GM12878 (cell line): ENCODE results near the gene ZNF892. TPM values are rescaled to one million over a fixed set of nuclear protein-coding genes. Genes with fewer than 3 reads are reported as not detected.
A peak's percentile ranks its signal among the peaks of the same experiment; 100 is the strongest.

Experiments
- ATAC-seq: fragments of 200-7000 bp; cut with Tn5 transposase; 3 replicates; pipeline ENCODE4 v1.9.1; 2020; ENCODE audit warnings: mild to moderate bottlenecking, moderate library complexity
- BruUV-seq: library from RNA; stranded (reverse); fragments of 400-500 nt; replicated peaks from 2 replicates; lab custom pipeline; 2021; lab: Mats Ljungman, UMichigan
- CTCF ChIA-PET: fragments of 300-600 bp; sonication (Branson Sonifier 250); formaldehyde crosslinking; extraction: SDS; loops from one replicate; lab custom pipeline; 2021; ENCODE audit warnings: inconsistent platforms; lab: Yijun Ruan, JAX
- POLR2A ChIA-PET: fragments of 350-600 bp; formaldehyde crosslinking; extraction: SDS; loops from one replicate; lab custom pipeline; 2021; ENCODE audit warnings: inconsistent platforms; lab: Charles Lee
- RAD21 ChIA-PET: fragments of 300-600 bp; sonication (Branson Sonifier 250); formaldehyde crosslinking; loops from one replicate; lab custom pipeline; 2023; ENCODE audit warnings: antibody characterized with exemption; ENCODE audit not compliant: unreplicated experiment; lab: Charles Lee
- SMC1A ChIA-PET: fragments of 300-600 bp; sonication (Branson Sonifier 250); formaldehyde crosslinking; loops from one replicate; lab custom pipeline; 2023; ENCODE audit not compliant: unreplicated experiment, uncharacterized antibody; lab: Charles Lee
- DNase-seq: peaks from one replicate; pipeline ENCODE4 v3.0.0-alpha.2; 2011; ENCODE audit warnings: low read depth, low spot score
- FAIRE-seq: peaks from 3 replicates; lab custom pipeline; 2011; peaks lifted over from hg19 to GRCh38; lab: Jason Lieb, UNC
- H2AFZ ChIP-seq: 2 replicates; pipeline ENCODE4 v1.6.0; 2011; ENCODE audit warnings: low read depth, low read length, control low read depth; ENCODE audit not compliant: control insufficient read depth
- H3K27ac ChIP-seq: 2 replicates; pipeline ENCODE4 v1.5.1; 2011; ENCODE audit warnings: control low read depth; ENCODE audit not compliant: control insufficient read depth, insufficient read depth
- H3K27me3 ChIP-seq, 2 experiments: replicated peaks in 1 of 2; 2 replicates each; pipeline versions ENCODE4 v1.6.0 to v1.6.1; 2011; ENCODE audit warnings: low read length in 1 of 2; ENCODE audit not compliant: control insufficient read depth in 2 of 2, insufficient read depth in 2 of 2
- H3K36me3 ChIP-seq, 2 experiments: 2 replicates each; pipeline ENCODE4 v1.5.1; 2011; ENCODE audit warnings: low read length in 1 of 2; ENCODE audit not compliant: control insufficient read depth in 2 of 2, insufficient read depth in 2 of 2
- H3K4me1 ChIP-seq: 2 replicates; pipeline ENCODE4 v1.6.1; 2011; ENCODE audit warnings: mild to moderate bottlenecking, low read length, moderate library complexity, mixed read lengths; ENCODE audit not compliant: control insufficient read depth, insufficient read depth
- H3K4me2 ChIP-seq: 2 replicates; pipeline ENCODE4 v1.6.0; 2011; ENCODE audit warnings: control low read depth; ENCODE audit not compliant: control insufficient read depth, insufficient read depth
- H3K4me3 ChIP-seq: fragments of 200-600 bp; sonication (generic); 2 replicates; pipeline ENCODE4 v1.5.1; 2016
- H3K79me2 ChIP-seq: 2 replicates; pipeline ENCODE4 v1.6.0; 2011; ENCODE audit warnings: low read length; ENCODE audit not compliant: control insufficient read depth, insufficient read depth
- H3K9ac ChIP-seq: 2 replicates; pipeline ENCODE4 v1.8.0; 2011; ENCODE audit warnings: low read length, control low read depth, mixed read lengths; ENCODE audit not compliant: control insufficient read depth, insufficient read depth
- H3K9me3 ChIP-seq: replicated peaks from 3 replicates; pipeline ENCODE4 v1.5.1; 2011; ENCODE audit warnings: mild to moderate bottlenecking, low read length; ENCODE audit not compliant: control insufficient read depth, insufficient read depth
- H4K20me1 ChIP-seq: 2 replicates; pipeline ENCODE4 v1.6.0; 2011; ENCODE audit not compliant: control insufficient read depth, insufficient read depth
- BCL11A ChIP-seq: IDR thresholded peaks from 2 replicates; pipeline ENCODE4 v1.6.1; 2011; ENCODE audit warnings: low read depth, low read length
- IKZF2 ChIP-seq, 2 experiments: fragments of 450-650 bp; IDR thresholded peaks; 2 replicates each; pipeline ENCODE4 v1.6.1; 2017; ENCODE audit warnings: mild to moderate bottlenecking in 2 of 2, moderate library complexity in 2 of 2
- PAX8 ChIP-seq: fragments of 450-650 bp; IDR thresholded peaks from 2 replicates; pipeline ENCODE4 v1.6.1; 2017; ENCODE audit warnings: mild to moderate bottlenecking, moderate library complexity
- PML ChIP-seq: IDR thresholded peaks from 2 replicates; pipeline ENCODE4 v1.6.1; 2012; ENCODE audit warnings: low read length, inconsistent platforms
- POU2F2 ChIP-seq: IDR thresholded peaks from 3 replicates; pipeline ENCODE4 v1.6.1; 2011; ENCODE audit warnings: low read depth, mild to moderate bottlenecking, low read length, borderline replicate concordance
- SMC3 ChIP-seq: IDR thresholded peaks from 2 replicates; pipeline ENCODE4 v1.6.1; 2011; ENCODE audit warnings: low read length, improper control_type of control experiment, borderline replicate concordance
- STAT1 ChIP-seq: fragments of 450-650 bp; conservative IDR thresholded peaks from 2 replicates; pipeline ENCODE4 v1.6.1; 2014; ENCODE audit warnings: antibody characterized with exemption, mild to moderate bottlenecking
- STAT3 ChIP-seq: IDR thresholded peaks from 2 replicates; pipeline ENCODE4 v1.6.1; 2011; ENCODE audit warnings: low read depth, low read length, improper control_type of control experiment
- WGBS: methylation state at CpG from one replicate; pipeline ENCODE4 v1.1.6; 2016; ENCODE audit warnings: low lambda C conversion rate; ENCODE audit not compliant: insufficient replicate concordance, insufficient coverage; ENCODE audit errors: missing lambda C conversion rate; 5-methylcytosine and 5-hydroxymethylcytosine counted together
- in situ Hi-C: fragments of 300-500 bp; cut with MboI; formaldehyde crosslinking; loops from 9 replicates; pipeline ENCODE4 v1.14.3; 2018; ENCODE audit warnings: mixed read lengths
- intact Hi-C: fragments of 100-400 bp; cut with micrococcal nuclease; formaldehyde crosslinking; loops from one replicate; pipeline ENCODE4 v1.14.2; 2022; ENCODE audit not compliant: unreplicated experiment
- polyA plus RNA-seq, 11 experiments: library from polyadenylated mRNA; depleted of rRNA in 4 of 11; unstranded in 6 of 11; stranded (reverse) in 5 of 11; fragments of >200 nt; fragmentation: Nextera tagmentation in 4 of 11; fragmentation: Illumina TruSeq in 1 of 11; extraction: Ambion mirVana in 4 of 11; extraction: Trizol in 1 of 11; gene quantifications; 1 replicate in 1 of 11; 2 replicates in 10 of 11; pipeline versions ENCODE4 v1.2.1 to v1.2.3, GENCODE V29; 2011 to 2016; ENCODE audit warnings: inconsistent platforms in 2 of 11, missing spikeins in 2 of 11, low read depth in 1 of 11
- total RNA-seq, 4 experiments: library from RNA; depleted of rRNA in 3 of 4; stranded (reverse); fragments of >200 nt in 3 of 4; fragmentation: Illumina TruSeq in 1 of 4; extraction: Trizol in 1 of 4; gene quantifications; 2 replicates each; pipeline versions ENCODE4 v1.2.1 to v1.2.3, GENCODE V29; 2013 to 2021
- TF ChIP-seq, protein P1 (sequence below): IDR thresholded peaks from 2 replicates; pipeline ENCODE4 v1.6.1; 2012; ENCODE audit warnings: improper control_type of control experiment, low read depth, low read length; ENCODE audit not compliant: insufficient replicate concordance
- TF ChIP-seq, protein P2 (sequence below): fragments of 450-650 bp; IDR thresholded peaks from 2 replicates; pipeline ENCODE4 v1.6.1; 2017; ENCODE audit warnings: low read depth, mild to moderate bottlenecking, moderate library complexity

Gene ZNF892
- total and polyA plus RNA-seq, 10 of the 15 experiments (the other 5 are each of a cell fraction or from before 2014, with no cell fraction given), result 0.11 to 1.3 (median 0.29) TPM; not detected in 3

DNA sequence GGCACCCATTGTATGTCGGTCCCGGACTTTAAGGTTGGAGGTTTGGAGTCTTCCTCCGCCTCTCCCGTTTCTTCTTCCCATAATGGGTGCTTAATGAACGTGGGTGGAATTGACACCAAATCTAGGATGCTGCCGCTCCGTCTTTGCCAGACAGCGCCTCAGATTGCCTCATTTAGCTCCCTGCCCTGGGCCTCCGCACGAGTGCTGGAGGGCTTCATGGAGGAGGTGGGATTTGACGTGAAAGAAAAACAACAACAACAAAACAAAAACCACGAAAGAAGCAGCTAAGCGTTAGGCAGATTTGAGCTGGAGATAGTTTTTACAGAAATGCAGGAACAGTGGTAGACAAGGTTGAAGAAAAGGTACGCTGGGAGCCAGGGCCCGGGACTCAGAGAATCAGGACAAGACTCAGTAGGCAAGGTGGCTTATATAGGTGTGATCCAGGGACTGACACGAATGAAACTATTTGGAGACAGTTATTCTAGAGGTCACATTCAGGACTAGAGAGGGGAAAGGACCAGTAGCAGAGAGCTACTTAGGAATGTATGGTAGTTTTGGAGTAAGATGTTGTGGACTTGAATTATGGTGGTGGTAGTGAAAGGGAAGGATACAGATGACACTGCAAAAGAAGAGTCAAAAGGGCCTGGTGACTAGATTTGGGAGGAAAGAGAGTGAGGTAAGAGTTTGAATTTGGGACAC is 41.1 kb upstream of the ZNF892 start:
- in situ Hi-C loops, result no loop called here
- Histone ChIP-seq H3K79me2 (peaks cover 13% of the 10 kb centered on the region), H3K4me3 (peak overlapping the region; percentile 86), H3K27me3 (no peaks in the 10 kb centered on the region), H3K27ac (no peak overlapping the region; the same call in 1 of the 2 replicates), H4K20me1 (no peaks in the 10 kb centered on the region), H3K4me1 (peaks cover 3% of the 10 kb centered on the region; the same call in 1 of the 2 replicates), H3K9ac (peak overlapping the region; percentile 97), H3K9me3 (no peaks in the 10 kb centered on the region), H3K36me3 (no peaks in the 10 kb centered on the region), H2AFZ (peak overlapping the region; percentile 100), H3K4me2 (peak overlapping the region; percentile 87)
- DNase-seq (no peak), ATAC-seq (peak; percentile 21), FAIRE-seq (no peak)
- intact Hi-C loops, result no loop called here
- ChIA-PET RAD21 (interaction anchor here (3.2 kb wide), 1 partner anchor 44 kb away, joined by 17 read pairs; the partner anchor contains the start of gene MRPS5), POLR2A (interaction anchor here (0.9 to 1.0 kb wide), 3 partner anchors 8 to 45 kb away, joined by 3 read pairs; partner anchors contain the start of gene MRPS5), CTCF (interaction anchor here (0.7 to 2.3 kb wide), 6 partner anchors 9 to 237 kb away, joined by 3 to 10 read pairs (median 4); partner anchors contain the start of genes FAHD2A and MRPS5), SMC1A (interaction anchor here (1.6 kb wide), 1 partner anchor 45 kb away, joined by 5 read pairs; the partner anchor contains the start of gene MRPS5)
- no peak for TF ChIP-seq POU2F2
- TF ChIP-seq, protein P1, sequence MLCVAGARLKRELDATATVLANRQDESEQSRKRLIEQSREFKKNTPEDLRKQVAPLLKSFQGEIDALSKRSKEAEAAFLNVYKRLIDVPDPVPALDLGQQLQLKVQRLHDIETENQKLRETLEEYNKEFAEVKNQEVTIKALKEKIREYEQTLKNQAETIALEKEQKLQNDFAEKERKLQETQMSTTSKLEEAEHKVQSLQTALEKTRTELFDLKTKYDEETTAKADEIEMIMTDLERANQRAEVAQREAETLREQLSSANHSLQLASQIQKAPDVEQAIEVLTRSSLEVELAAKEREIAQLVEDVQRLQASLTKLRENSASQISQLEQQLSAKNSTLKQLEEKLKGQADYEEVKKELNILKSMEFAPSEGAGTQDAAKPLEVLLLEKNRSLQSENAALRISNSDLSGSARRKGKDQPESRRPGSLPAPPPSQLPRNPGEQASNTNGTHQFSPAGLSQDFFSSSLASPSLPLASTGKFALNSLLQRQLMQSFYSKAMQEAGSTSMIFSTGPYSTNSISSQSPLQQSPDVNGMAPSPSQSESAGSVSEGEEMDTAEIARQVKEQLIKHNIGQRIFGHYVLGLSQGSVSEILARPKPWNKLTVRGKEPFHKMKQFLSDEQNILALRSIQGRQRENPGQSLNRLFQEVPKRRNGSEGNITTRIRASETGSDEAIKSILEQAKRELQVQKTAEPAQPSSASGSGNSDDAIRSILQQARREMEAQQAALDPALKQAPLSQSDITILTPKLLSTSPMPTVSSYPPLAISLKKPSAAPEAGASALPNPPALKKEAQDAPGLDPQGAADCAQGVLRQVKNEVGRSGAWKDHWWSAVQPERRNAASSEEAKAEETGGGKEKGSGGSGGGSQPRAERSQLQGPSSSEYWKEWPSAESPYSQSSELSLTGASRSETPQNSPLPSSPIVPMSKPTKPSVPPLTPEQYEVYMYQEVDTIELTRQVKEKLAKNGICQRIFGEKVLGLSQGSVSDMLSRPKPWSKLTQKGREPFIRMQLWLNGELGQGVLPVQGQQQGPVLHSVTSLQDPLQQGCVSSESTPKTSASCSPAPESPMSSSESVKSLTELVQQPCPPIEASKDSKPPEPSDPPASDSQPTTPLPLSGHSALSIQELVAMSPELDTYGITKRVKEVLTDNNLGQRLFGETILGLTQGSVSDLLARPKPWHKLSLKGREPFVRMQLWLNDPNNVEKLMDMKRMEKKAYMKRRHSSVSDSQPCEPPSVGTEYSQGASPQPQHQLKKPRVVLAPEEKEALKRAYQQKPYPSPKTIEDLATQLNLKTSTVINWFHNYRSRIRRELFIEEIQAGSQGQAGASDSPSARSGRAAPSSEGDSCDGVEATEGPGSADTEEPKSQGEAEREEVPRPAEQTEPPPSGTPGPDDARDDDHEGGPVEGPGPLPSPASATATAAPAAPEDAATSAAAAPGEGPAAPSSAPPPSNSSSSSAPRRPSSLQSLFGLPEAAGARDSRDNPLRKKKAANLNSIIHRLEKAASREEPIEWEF, result peak; percentile 20
- no peak for TF ChIP-seq PAX8
- peak in 1 of 2 experiments; percentile 21; a peak in 1 of 4 replicates for TF ChIP-seq IKZF2 (IDR thresholded peaks at IDR 0.05)
- 0 out of 2 replicates have a peak, but pooled peaks have one; percentile 49 for TF ChIP-seq STAT1
- no peak for TF ChIP-seq PML
- TF ChIP-seq SMC3, result no peak
- TF ChIP-seq BCL11A, result 0 out of 2 replicates have a peak, but pooled peaks have one; percentile 1
- TF ChIP-seq, protein P2, sequence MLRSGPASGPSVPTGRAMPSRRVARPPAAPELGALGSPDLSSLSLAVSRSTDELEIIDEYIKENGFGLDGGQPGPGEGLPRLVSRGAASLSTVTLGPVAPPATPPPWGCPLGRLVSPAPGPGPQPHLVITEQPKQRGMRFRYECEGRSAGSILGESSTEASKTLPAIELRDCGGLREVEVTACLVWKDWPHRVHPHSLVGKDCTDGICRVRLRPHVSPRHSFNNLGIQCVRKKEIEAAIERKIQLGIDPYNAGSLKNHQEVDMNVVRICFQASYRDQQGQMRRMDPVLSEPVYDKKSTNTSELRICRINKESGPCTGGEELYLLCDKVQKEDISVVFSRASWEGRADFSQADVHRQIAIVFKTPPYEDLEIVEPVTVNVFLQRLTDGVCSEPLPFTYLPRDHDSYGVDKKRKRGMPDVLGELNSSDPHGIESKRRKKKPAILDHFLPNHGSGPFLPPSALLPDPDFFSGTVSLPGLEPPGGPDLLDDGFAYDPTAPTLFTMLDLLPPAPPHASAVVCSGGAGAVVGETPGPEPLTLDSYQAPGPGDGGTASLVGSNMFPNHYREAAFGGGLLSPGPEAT, result no peak
- no peak for TF ChIP-seq STAT3
- BruUV-seq, result TSS peak; percentile 91
- WGBS, result 12% methylated on average over 16 of the region's 16 CpGs
